B cell (primary cell): ENCODE measurements around the gene KPNA4. TPM values are rescaled to one million over a fixed set of nuclear protein-coding genes. Genes with fewer than 3 reads are reported as not detected.

Experiments
- ATAC-seq: fragments of 200-7000 bp; cut with Tn5 transposase; one replicate; pipeline ENCODE4 v1.10.0; 2021; ENCODE audit warnings: low read depth, mild to moderate bottlenecking, moderate number of reproducible peaks, moderate library complexity
- CTCF ChIA-PET: fragments of 350-600 bp; sonication (Branson Sonifier 250); formaldehyde crosslinking; loops from one replicate; lab custom pipeline; 2021; ENCODE audit warnings: antibody characterized with exemption, inconsistent platforms; lab: Charles Lee
- POLR2A ChIA-PET: fragments of 350-600 bp; sonication (Branson Sonifier 250); formaldehyde crosslinking; loops from one replicate; lab custom pipeline; 2021; ENCODE audit warnings: antibody characterized with exemption; lab: Charles Lee
- DNase-seq: peaks from one replicate; pipeline ENCODE4 v3.0.0; 2013
- H2AFZ ChIP-seq: 2 replicates; pipeline ENCODE4 v1.6.1; 2012; ENCODE audit warnings: mild to moderate bottlenecking, low read depth, low read length; ENCODE audit not compliant: insufficient read depth, poor library complexity, severe bottlenecking
- H3K27ac ChIP-seq, 2 donors: 1 replicate in 1 of 2; 2 replicates in 1 of 2; pipeline ENCODE4 v1.5.1; 2012 to 2013; ENCODE audit warnings: low read length in 2 of 2, mild to moderate bottlenecking in 2 of 2, moderate library complexity in 1 of 2
- H3K27me3 ChIP-seq, 4 experiments: fragments of 200-600 bp in 1 of 4; sonication (generic) in 1 of 4; replicated peaks in 1 of 4; 1 replicate in 2 of 4; 2 replicates in 2 of 4; pipeline versions ENCODE4 v1.6.1 to v1.7.0; 2013 to 2016; ENCODE audit warnings: low read length in 3 of 4, mild to moderate bottlenecking in 2 of 4, mixed read lengths in 1 of 4, moderate library complexity in 1 of 4; ENCODE audit not compliant: insufficient read depth in 4 of 4, control insufficient read depth in 3 of 4; ENCODE audit errors: control extremely low read depth in 1 of 4
- H3K36me3 ChIP-seq, 2 experiments: replicated peaks in 1 of 2; 1 replicate in 1 of 2; 2 replicates in 1 of 2; pipeline versions ENCODE4 v1.6.1 to v1.7.1; 2013; ENCODE audit warnings: low read length in 1 of 2; ENCODE audit not compliant: insufficient read depth in 2 of 2, control insufficient read depth in 1 of 2; ENCODE audit errors: control extremely low read depth in 1 of 2, extremely low read depth in 1 of 2
- H3K4me1 ChIP-seq, 2 donors: fragments of 200-600 bp in 1 of 2; sonication (generic) in 1 of 2; 1 replicate in 1 of 2; 2 replicates in 1 of 2; pipeline versions ENCODE4 v1.5.1 to v1.6.1; 2013 to 2017; ENCODE audit warnings: low read length in 2 of 2; ENCODE audit not compliant: control insufficient read depth in 2 of 2, insufficient read depth in 2 of 2
- H3K4me2 ChIP-seq: replicated peaks from 2 replicates; pipeline ENCODE3; 2012; ENCODE audit warnings: mild to moderate bottlenecking, low read depth, low read length; ENCODE audit not compliant: poor library complexity, severe bottlenecking
- H3K4me3 ChIP-seq, 5 experiments: fragments of 200-600 bp in 1 of 5; sonication (generic) in 1 of 5; 1 replicate in 3 of 5; 2 replicates in 2 of 5; pipeline versions ENCODE4 v1.5.1 to v1.7.0; 2011 to 2016; ENCODE audit warnings: low read length in 4 of 5, mild to moderate bottlenecking in 4 of 5, low read depth in 2 of 5, control low read depth in 1 of 5, moderate library complexity in 1 of 5; ENCODE audit not compliant: insufficient read depth in 1 of 5; ENCODE audit errors: control extremely low read depth in 1 of 5, extremely low read depth in 1 of 5
- H3K79me2 ChIP-seq: fragments of 200-600 bp; sonication (generic); one replicate; pipeline ENCODE4 v1.6.0; 2016; ENCODE audit warnings: low read length; ENCODE audit not compliant: control insufficient read depth, insufficient read depth
- H3K9ac ChIP-seq: fragments of 200-600 bp; sonication (generic); 2 replicates; pipeline ENCODE4 v1.6.1; 2017; ENCODE audit warnings: mild to moderate bottlenecking, low read length, moderate library complexity
- H3K9me3 ChIP-seq, 3 donors: one replicate each; pipeline versions ENCODE4 v1.6.1 to v1.7.1; 2013; ENCODE audit warnings: low read length in 2 of 3; ENCODE audit not compliant: control insufficient read depth in 2 of 3, insufficient read depth in 1 of 3; ENCODE audit errors: control extremely low read depth in 1 of 3
- H4K20me1 ChIP-seq: 2 replicates; pipeline ENCODE4 v1.6.0; 2012; ENCODE audit warnings: mild to moderate bottlenecking, low read length; ENCODE audit not compliant: insufficient read depth, control insufficient read depth, poor library complexity, severe bottlenecking
- H3K27ac Mint-ChIP-seq: one replicate; pipeline ENCODE4 v1.8.0; 2021; ENCODE audit warnings: mixed read lengths
- H3K27me3 Mint-ChIP-seq: one replicate; pipeline ENCODE4 v1.8.0; 2021; ENCODE audit warnings: mixed read lengths
- H3K4me1 Mint-ChIP-seq: one replicate; pipeline ENCODE4 v1.8.0; 2021; ENCODE audit warnings: mixed read lengths
- H3K4me3 Mint-ChIP-seq: one replicate; pipeline ENCODE4 v1.8.0; 2021; ENCODE audit warnings: mixed read lengths
- H3K9me3 Mint-ChIP-seq: one replicate; pipeline ENCODE4 v1.8.0; 2022; ENCODE audit warnings: mixed read lengths; ENCODE audit not compliant: insufficient read depth
- EZH2 ChIP-seq: IDR thresholded peaks from 2 replicates; pipeline ENCODE4 v1.6.1; 2012; ENCODE audit warnings: borderline replicate concordance, low read depth, mild to moderate bottlenecking, moderate library complexity, low read length; ENCODE audit not compliant: insufficient read depth, poor library complexity, severe bottlenecking
- WGBS: methylation state at CpG from one replicate; pipeline ENCODE4 v1.1.5; 2013; ENCODE audit warnings: missing lambda C conversion rate; ENCODE audit not compliant: insufficient coverage; 5-methylcytosine and 5-hydroxymethylcytosine counted together
- intact Hi-C: fragments of 100-400 bp; cut with micrococcal nuclease; formaldehyde crosslinking; loops from one replicate; pipeline ENCODE4 v1.10.0; 2022
- polyA plus RNA-seq: library from polyadenylated mRNA; depleted of rRNA; stranded (reverse); fragments of >200 nt; gene quantifications from 2 replicates; pipeline ENCODE4 v1.2.3, GENCODE V29; 2012
- total RNA-seq, 2 donors: library from RNA; stranded (reverse); fragments of 120-200 nt in 1 of 2; gene quantifications; 1 replicate in 1 of 2; 2 replicates in 1 of 2; pipeline versions ENCODE4 v1.2.3 to v1.2.4, GENCODE V29; 2013 to 2022
- TF ChIP-seq, protein P1 (sequence below): fragments of 200-600 bp; IDR thresholded peaks from one replicate; pipeline ENCODE4 v1.8.0; 2022; ENCODE audit warnings: antibody characterized with exemption, mild to moderate bottlenecking

The KPNA4 gene
- total and polyA plus RNA-seq, 2 donors (not counting 1 experiment from before 2014, with no cell fraction given), result 9.6 to 55.1 TPM

DNA sequence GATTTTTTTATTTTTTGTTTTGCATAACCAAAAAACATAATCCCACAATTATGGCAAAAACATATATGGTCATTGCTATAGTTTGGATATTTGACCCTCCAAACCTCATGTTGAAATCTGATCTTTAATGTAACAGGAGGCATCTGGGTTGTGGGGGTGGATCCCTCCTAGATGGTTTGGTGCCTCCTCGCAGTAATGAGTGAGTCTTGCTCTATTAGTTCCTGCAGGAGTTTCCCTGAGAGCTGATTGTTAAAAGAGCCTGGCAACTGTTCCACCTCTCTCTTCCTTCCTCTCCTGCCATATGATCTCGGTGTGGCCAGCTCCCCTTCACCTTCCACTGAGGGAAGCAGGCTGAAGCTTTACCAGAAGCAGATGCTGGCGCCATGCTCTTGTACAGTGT is 82.6 kb downstream of the KPNA4 start:
- POLR2A ChIA-PET, result no interaction called here
- Histone ChIP-seq H3K4me2 (no peak overlapping the region), H2AFZ (no peak overlapping the region), H3K9me3 (no peaks in the 10 kb centered on the region), H3K9ac (no peak overlapping the region), H3K4me1 (peaks cover 3 to 7% of the 10 kb centered on the region in 2 donors), H4K20me1 (no peaks in the 10 kb centered on the region), H3K79me2 (no peaks in the 10 kb centered on the region), H3K4me3 (no peak overlapping the region), H3K36me3 (no peaks in the 10 kb centered on the region), H3K27me3 (no peaks in the 10 kb centered on the region), H3K27ac (no peak overlapping the region)
- peaks cover 8% of the 10 kb centered on the region for H3K4me1 Mint-ChIP-seq
- CTCF ChIA-PET, result interaction anchor here (1.0 to 1.2 kb wide), 2 partner anchors 449 to 598 kb away, joined by 3 read pairs; no protein-coding TSS in a partner anchor
- H3K27ac Mint-ChIP-seq, result no peak overlapping the region
- 56% methylated on average over 1 of the region's 3 CpGs for WGBS
- H3K4me3 Mint-ChIP-seq, result no peak overlapping the region
- H3K9me3 Mint-ChIP-seq, result no peaks in the 10 kb centered on the region
- intact Hi-C loops, result loop anchor here (10.0 kb wide), 1 partner anchor 1638 kb away; no protein-coding TSS in a partner anchor
- TF ChIP-seq EZH2, result no peak
- TF ChIP-seq, protein P1, sequence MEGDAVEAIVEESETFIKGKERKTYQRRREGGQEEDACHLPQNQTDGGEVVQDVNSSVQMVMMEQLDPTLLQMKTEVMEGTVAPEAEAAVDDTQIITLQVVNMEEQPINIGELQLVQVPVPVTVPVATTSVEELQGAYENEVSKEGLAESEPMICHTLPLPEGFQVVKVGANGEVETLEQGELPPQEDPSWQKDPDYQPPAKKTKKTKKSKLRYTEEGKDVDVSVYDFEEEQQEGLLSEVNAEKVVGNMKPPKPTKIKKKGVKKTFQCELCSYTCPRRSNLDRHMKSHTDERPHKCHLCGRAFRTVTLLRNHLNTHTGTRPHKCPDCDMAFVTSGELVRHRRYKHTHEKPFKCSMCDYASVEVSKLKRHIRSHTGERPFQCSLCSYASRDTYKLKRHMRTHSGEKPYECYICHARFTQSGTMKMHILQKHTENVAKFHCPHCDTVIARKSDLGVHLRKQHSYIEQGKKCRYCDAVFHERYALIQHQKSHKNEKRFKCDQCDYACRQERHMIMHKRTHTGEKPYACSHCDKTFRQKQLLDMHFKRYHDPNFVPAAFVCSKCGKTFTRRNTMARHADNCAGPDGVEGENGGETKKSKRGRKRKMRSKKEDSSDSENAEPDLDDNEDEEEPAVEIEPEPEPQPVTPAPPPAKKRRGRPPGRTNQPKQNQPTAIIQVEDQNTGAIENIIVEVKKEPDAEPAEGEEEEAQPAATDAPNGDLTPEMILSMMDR, result no peak
- ATAC-seq, result no peak
- DNase-seq, result no peak
- peaks cover 5% of the 10 kb centered on the region for H3K27me3 Mint-ChIP-seq

DNA sequence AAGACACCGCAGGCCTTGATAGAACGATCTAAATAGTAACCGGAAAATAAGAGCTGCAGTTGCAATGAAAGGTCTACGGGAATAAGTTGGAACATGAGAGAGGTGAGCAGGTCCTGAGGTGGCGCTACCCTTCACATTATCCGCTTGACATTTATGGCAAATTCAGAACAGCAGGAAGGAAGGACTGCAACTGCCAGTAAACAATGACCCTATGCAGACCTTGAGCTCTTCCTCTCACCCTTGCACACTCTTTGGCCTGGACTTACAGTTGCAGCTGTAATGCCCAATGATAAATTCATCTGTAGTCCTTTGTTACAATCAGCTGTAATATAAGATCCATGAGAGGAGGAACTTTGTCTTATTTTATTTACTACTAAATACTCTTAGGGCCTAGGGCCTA is 83.5 kb downstream of the KPNA4 start:
- Histone ChIP-seq H3K9ac (no peak overlapping the region), H3K27me3 (no peaks in the 10 kb centered on the region), H3K36me3 (no peaks in the 10 kb centered on the region), H3K79me2 (no peaks in the 10 kb centered on the region), H3K27ac (no peak overlapping the region), H4K20me1 (no peaks in the 10 kb centered on the region), H3K9me3 (no peaks in the 10 kb centered on the region), H3K4me3 (no peak overlapping the region), H3K4me1 (peaks cover 3 to 7% of the 10 kb centered on the region in 2 donors), H2AFZ (no peak overlapping the region), H3K4me2 (no peak overlapping the region)
- Mint-ChIP-seq H3K9me3 (no peaks in the 10 kb centered on the region), H3K27ac (no peak overlapping the region), H3K27me3 (peaks cover 5% of the 10 kb centered on the region), H3K4me3 (no peak overlapping the region), H3K4me1 (peaks cover 8% of the 10 kb centered on the region)
- intact Hi-C loops, result loop anchor here (10.0 kb wide), 1 partner anchor 1637 kb away; no protein-coding TSS in a partner anchor
- DNase-seq, result no peak
- CTCF ChIA-PET, result interaction anchor here (0.7 to 1.2 kb wide), 3 partner anchors 50 to 597 kb away, joined by 3 read pairs; no protein-coding TSS in a partner anchor
- no peak for ATAC-seq
- TF ChIP-seq EZH2, result no peak
- TF ChIP-seq, protein P1, result no peak
- WGBS, result 92% methylated on average over 4 of the region's 6 CpGs
- POLR2A ChIA-PET, result no interaction called here
